GM18861 (cell line): ENCODE results near the gene ST8SIA5.

Experiments
- ATAC-seq: cut with Tn5 transposase; IDR thresholded peaks from one replicate; pipeline ENCODE4 v1.9.1; 2021; ENCODE audit not compliant: unreplicated experiment

The ST8SIA5 gene

DNA sequence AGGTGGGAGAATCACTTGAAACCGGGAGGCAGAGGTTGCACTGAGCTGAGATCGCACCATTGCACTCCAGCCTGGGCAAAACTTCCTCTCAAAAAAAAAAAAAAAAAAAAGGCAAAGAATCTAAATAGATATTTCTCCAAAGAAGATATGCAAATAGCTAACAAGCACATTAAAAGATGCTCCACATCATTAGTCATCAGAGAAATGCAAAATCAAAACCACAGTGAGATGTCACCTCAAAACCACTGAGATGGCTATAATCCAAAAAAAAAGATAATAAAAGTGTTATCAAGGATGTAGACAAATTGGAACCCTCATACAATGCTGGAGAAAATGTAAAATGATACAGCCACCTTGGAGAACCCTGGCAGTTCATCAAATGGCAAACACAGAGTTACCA lies 8.4 kb downstream of the ST8SIA5 start:
- no peak for ATAC-seq

DNA sequence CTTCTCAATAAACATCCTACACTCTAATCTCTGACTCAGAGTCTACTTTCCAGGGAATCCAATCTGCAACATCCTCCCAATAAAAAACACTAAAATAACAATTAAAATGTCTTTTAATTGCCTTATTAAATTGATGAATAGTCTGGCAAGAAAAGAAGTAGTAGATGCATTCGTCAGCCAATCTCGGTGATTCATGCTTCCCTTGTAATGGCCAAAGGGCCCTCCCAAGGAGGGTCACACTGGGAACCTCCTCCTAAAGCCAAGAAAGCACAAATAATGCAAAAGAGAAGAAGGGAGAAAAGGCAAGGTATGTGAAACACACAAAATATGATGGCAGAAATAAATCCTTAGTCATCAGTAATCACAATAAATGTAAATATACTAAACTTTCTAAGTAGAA lies 16.8 kb downstream of the ST8SIA5 start:
- ATAC-seq: no peak

DNA sequence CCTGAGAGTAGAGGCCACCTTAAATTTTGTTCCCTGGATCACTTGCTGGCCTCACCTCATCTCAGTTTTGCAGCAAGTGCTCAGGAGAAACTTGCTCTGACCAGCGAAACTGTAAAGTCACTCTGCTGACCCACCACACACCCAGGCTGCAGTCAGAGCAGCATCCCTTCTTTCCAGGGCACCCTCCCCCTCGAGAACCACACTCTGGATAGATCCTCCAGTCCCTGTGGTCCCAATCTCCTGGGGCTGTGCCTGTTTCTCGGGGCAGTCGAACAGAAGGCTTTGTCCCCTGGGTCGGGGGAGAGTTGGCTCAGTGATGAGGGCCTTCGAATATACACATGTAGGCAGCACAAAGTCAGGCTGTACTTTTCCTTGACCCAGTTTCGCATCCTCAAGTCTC lies 18.4 kb downstream of the ST8SIA5 start:
- no peak for ATAC-seq

DNA sequence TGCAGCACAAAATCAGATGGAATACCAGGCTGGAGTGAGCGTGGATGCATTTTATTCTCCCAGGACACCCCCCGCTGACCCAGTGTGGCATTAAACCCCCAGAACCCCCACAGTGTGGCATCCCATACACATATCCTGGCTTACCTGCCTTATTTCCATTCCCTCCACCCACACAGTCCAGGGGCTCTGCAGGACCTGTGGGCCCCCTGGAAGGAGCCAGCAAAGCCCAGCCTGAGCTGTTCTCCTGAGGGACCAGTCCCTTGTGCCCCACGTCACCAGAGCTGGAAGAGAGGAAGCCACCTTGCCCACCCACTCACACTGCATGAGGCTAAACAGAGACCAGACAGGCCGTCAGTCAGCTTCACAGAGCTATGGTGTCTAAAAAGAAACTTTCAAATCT lies 20.1 kb downstream of the ST8SIA5 start:
- ATAC-seq: no peak

DNA sequence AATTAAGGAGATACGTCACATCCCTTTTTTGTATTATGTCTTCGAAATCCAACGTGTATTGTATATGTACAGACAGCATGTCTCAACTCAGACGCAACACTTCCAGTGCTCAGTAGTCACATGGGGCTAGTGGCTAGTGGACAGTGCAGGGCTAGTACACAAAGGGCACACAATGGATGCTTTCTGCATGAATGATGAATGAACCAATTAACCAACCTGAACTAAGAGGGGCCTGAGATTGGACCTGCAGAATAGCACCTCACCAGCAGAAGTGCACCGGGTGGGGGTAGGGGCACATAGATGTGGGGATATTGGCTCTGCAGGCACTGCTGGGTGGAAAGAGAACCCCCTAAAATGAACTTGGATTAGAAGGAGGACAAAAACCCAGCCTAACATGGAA lies 20.7 kb downstream of the ST8SIA5 start:
- ATAC-seq: no peak

- ATAC-seq: no peak
Measured at GRCh38 chr18:46734981-46735380, 21.9 kb downstream of the ST8SIA5 start.

DNA sequence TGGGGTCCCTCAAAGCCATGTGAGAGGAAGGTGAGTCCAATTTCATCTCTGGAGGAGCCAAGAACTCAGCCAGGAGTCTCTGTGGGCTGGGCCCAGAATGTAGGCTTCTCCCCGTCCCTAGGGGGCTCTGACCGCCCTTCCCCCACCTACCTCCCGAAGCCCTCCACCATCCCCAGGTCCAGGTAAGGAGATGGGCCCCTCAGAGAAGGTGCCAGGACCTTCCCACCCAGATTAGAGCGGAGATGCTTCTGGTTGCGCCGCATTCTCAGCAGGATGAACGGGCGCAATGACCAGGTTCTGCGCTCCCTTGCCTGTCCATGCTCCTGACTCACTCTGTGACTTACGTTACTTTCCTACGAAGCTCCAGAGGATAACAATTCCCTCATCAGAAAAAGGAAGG lies 23.0 kb downstream of the ST8SIA5 start:
- no peak for ATAC-seq

DNA sequence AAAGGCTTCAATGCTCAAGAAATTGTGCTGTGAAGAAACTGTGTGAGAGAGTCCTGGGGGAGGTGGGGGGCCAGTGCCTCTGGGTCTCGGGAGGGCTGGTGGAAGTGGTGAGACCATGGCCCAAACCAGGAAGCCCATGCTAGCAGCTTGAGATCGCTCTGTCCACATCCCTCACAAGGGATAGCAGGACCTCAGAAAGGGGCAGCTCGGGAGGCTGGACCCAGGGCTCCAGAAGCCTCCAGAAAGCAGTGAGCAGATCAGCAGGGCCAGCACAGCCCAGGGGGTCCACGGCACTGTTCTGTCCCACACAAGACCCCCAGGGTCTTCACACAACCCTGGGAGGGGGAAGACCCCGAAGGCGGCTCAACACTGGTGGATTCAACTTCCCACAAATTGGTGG lies 24.1 kb downstream of the ST8SIA5 start:
- no peak for ATAC-seq

DNA sequence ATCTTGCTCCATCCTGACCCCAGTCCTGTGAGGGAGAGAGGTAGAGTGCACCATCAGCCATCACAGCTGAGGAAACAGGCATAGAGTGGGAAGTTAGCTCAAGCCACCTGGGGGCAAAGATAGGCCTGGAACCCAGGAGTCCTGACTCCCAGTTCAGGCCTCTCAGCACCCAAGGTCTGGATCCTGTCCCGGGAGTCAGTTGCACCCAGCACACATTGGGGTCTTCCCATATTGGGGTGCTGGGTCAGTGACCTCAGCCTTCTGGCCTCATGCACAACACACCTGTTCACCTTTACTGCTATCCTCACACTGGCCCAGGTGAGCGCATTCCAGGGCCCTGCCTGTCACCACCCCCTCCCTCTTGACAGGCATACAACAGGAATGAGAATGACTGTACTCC lies 24.7 kb downstream of the ST8SIA5 start:
- ATAC-seq: no peak

- ATAC-seq: no peak
Measured at GRCh38 chr18:46731316-46731715, 25.5 kb downstream of the ST8SIA5 start.

DNA sequence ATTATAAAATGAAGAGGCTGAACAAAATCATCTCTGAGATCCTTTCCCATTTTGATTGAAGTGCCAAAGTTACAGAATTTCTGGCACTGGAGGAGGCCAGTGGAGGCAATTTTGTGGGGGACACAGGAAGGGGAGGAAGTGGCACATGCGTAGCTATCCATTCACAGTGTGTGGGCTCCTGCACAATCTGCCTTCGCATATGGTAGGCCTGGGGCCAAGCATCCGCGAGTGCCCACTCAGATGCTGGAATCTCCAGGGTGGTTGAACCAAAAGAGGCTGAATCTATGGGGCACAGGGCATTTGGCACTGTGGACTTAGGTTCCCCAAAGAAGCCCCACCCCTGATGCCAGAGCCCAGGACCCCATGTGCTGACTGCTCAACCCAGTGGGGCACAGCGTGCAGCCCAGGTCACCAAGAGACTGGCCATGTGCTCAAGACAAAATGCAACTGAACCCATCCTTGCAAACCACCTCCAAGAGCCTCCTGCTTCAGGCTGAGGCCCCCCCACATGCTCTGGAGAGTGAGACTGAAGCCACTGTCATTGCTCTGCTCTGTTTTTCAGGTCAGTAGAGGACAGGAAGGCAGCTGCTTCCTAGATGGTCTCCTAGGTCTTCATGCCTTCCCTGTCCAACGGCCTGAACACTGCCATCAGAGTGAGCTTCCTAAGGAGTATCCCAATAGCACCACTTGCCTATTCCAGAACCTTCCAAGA lies 28.5 kb downstream of the ST8SIA5 start:
- ATAC-seq: no peak

DNA sequence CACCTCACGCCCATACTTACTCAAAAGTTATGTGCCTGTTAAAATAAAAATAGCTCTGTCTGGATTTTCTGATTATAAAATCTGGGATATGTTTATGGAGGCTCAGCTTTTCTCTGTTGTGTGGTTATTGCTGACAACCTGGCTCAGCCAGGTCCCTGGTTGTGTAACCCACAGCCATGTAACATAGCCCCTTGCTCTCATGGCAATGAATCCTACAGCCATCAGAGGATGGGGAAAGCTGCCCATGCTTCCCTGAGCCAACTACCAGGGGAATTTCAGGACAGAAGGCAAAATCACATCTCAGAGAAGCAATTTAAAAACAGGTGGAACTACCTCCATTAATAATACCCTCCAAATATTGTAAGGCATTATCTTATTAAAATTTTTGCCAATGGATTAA lies 29.7 kb downstream of the ST8SIA5 start:
- no peak for ATAC-seq

DNA sequence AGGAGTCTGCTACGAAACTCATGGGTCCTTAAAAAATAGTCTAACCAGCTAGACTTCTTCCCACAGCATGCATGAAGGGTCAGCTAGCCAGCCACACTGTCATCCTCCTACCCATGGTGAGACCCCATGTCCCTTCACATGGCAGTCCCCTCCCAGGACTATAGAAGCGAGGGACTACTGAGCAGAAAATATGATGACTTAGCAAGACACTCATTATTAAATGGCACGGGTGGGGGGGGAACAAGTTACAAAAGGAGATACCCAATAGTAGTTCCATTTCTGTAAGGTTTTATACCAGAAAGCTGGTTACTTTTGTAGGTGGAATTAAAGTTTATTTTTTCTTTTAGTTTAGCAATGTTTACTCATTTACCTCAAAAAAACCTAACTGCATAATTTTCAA lies 31.5 kb downstream of the ST8SIA5 start:
- no peak for ATAC-seq

DNA sequence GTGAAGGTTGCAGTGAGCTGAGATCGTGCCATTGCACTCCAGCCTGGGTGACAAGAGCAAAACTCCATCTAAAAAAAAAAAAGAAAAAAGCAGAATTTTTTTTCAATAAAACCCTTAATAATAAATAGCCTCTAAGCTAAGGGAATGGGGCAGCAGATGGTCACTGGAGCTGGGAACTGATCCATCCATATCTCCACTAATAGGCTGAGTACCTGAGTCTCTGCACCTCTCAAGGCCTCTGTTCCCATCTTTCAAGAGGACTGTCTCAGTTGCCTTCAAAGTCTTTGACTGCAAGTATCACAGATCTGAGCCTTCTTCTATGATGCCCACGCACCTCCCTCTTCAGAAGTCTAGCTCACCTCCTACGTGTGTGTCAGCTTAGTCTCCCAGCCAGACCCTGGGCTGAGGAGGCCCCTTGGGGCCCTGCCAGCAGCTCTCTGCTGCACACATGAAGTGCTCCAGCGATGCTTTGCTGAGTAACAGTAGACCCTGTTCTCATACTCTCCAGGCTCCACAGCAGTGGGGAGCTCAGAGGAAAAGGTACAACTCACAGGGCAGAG lies 32.9 kb downstream of the ST8SIA5 start:
- no peak for ATAC-seq

- no peak for ATAC-seq
Measured at GRCh38 chr18:46722051-46722450, 34.8 kb downstream of the ST8SIA5 start.

GRCh38 chr18:46721331-46721730 lies 35.5 kb downstream of the ST8SIA5 start:
- no peak for ATAC-seq

DNA sequence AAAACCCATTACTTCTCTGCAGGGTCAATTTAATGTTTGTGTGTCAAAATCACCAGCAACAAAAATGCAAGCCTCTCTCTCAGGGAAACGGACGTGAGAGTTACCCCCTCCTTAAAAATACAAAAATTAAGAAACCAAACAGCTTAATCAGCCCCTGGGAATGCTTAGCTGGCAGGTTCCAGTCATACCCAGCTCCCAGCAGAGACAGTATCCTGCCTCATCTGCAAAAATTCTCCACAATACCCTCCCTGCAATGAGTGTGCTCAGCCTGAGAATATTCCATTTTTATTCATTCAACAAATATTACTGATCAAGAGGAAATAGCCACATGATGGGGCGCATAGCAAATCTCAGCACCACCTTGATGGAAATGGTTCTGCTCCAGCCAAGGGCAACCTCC lies 36.3 kb downstream of the ST8SIA5 start:
- ATAC-seq: no peak

DNA sequence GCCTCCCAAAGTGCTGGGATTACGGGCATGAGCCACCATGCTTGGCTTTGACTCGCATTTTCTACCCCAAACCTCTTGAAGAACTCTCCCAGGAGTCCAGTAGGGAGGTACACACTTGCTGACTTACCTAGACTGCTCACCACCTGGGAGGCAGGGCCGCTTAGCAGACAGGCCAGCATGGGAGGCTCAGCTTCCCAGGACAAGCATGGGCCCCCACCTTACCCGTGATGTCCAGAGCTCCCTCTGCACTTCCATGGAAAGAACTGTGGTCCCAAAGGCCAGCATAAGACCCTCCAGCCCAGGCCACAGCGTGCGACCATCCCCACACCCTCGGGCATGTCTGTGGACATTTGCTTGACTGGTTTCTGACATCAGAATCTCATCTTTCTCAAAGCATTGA lies 36.8 kb downstream of the ST8SIA5 start:
- ATAC-seq: no peak

DNA sequence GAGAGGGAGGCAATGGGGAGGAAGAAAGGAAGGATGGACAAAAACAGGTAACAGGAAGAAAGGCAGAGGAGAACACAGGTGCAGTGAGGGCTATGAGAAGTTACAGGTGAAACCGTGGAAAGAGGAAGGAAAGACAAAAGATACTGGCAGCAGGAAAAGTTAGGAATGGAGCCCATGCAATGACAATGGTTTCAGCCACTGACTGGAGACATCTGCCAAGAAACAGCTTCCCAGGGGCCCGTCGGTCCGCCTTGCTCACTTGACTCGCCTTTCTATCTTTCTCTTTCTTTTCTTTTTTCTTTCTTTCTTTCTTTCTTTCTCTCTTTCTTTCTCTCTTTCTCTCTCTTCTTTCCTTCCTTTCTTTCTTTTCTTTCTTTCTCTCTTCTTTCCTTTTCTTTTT lies 37.5 kb downstream of the ST8SIA5 start:
- no peak for ATAC-seq

DNA sequence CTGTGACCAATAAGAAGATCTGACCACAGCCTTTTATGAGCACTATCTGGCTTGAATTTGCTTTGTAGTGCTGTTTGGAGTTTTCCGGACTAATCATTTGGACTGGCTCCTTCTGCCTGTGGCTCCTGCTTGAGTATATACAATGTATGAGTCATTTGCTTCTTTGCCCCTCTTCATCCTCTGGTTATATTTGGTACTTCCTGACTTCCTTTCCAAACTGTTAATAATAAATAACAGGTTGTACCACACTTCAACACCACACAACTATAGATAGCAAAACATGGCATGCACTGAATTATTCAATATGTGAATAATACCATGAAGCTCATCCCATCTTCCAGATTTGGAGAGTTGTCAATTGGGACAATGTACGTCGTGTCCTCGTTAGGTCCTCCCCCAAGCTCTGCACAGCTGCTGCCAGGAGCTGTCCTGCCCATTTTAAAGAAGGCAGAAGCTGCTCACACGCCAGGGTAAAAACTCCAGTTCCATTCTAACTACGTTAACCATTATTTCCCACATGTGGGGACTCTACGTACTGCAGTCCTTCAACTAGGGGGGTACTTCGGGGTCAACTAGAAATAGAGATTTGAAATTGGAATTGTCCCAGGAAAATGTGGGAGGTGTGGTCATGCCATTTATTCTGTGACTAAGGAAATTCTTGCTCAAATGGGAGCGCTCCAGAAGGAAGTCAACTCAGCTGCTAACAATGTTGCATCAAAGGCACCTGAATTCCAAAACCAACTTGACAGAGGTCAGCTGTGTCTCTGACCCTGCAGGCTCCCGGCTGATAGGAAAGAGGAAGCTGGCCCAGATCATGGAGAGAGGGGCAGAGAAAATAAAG lies 38.1 kb downstream of the ST8SIA5 start:
- ATAC-seq: no peak

- no peak for ATAC-seq
Measured at GRCh38 chr18:46716827-46717226, 40.0 kb downstream of the ST8SIA5 start.

- ATAC-seq: no peak
Measured at GRCh38 chr18:46716336-46716735, 40.5 kb downstream of the ST8SIA5 start.
